DOHH2 (cell line): ENCODE results near the gene ZNF491.
A peak's percentile ranks its signal among the peaks of the same experiment; 100 is the strongest.

ENCODE experiments used
- H3F3A ChIP-seq: fragments of 200-600 bp; sonication (generic), shearing (Covaris generic); 2 replicates; pipeline ENCODE4 v1.6.0; 2016; ENCODE audit warnings: antibody characterized with exemption, mild to moderate bottlenecking; ENCODE audit not compliant: control insufficient read depth, insufficient read depth
- H3K27ac ChIP-seq: fragments of 200-600 bp; sonication (generic); 2 replicates; pipeline ENCODE4 v1.5.1; 2014; ENCODE audit warnings: low read depth, mild to moderate bottlenecking, low read length, moderate library complexity
- H3K27me3 ChIP-seq: fragments of 200-600 bp; sonication (generic); 2 replicates; pipeline ENCODE4 v1.6.1; 2014; ENCODE audit warnings: mild to moderate bottlenecking, low read length, mixed read lengths; ENCODE audit not compliant: control insufficient read depth
- H3K36me3 ChIP-seq: fragments of 200-600 bp; sonication (generic); 2 replicates; pipeline ENCODE4 v1.6.1; 2014; ENCODE audit warnings: mild to moderate bottlenecking, low read length, moderate library complexity, mixed read lengths; ENCODE audit not compliant: control insufficient read depth
- H3K4me1 ChIP-seq: fragments of 200-600 bp; sonication (generic); 2 replicates; pipeline ENCODE4 v1.6.1; 2014; ENCODE audit warnings: mild to moderate bottlenecking, low read length, mixed read lengths; ENCODE audit not compliant: control insufficient read depth
- H3K4me2 ChIP-seq: fragments of 200-600 bp; sonication (generic); 2 replicates; pipeline ENCODE4 v1.6.0; 2014; ENCODE audit warnings: mild to moderate bottlenecking, low read length, moderate library complexity
- H3K4me3 ChIP-seq: fragments of 200-600 bp; sonication (generic); 2 replicates; pipeline ENCODE4 v1.5.1; 2014; ENCODE audit warnings: mild to moderate bottlenecking, low read length, mixed read lengths
- H3K79me2 ChIP-seq: fragments of 200-600 bp; sonication (generic); 2 replicates; pipeline ENCODE4 v1.6.1; 2014; ENCODE audit warnings: mild to moderate bottlenecking, low read length, mixed read lengths; ENCODE audit not compliant: control insufficient read depth
- H3K9me2 ChIP-seq: fragments of 200-600 bp; sonication (generic); replicated peaks from 2 replicates; pipeline ENCODE4 v1.6.1; 2014; ENCODE audit warnings: mild to moderate bottlenecking, low read length, mixed read lengths; ENCODE audit not compliant: control insufficient read depth
- H3K9me3 ChIP-seq: fragments of 200-600 bp; sonication (generic); 2 replicates; pipeline ENCODE4 v1.6.1; 2014; ENCODE audit warnings: antibody characterized with exemption, low read length, mixed read lengths; ENCODE audit not compliant: control insufficient read depth, insufficient read depth
- H4K20me1 ChIP-seq: fragments of 200-600 bp; sonication (generic); 2 replicates; pipeline ENCODE4 v1.6.0; 2014; ENCODE audit warnings: low read depth, mild to moderate bottlenecking, antibody characterized with exemption, low read length, moderate library complexity; ENCODE audit not compliant: control insufficient read depth, insufficient read depth
- CTCF ChIP-seq: fragments of 200-600 bp; sonication (generic); IDR thresholded peaks from one replicate; pipeline ENCODE4 v1.5.1; 2014; ENCODE audit warnings: antibody characterized with exemption, mild to moderate bottlenecking, low read depth, low read length; ENCODE audit not compliant: poor library complexity, severe bottlenecking
- EZH2phosphoT487 ChIP-seq: fragments of 200-600 bp; sonication (generic); IDR thresholded peaks from 2 replicates; pipeline ENCODE4 v1.6.1; 2017; ENCODE audit warnings: borderline replicate concordance, mild to moderate bottlenecking, antibody characterized with exemption, low read length, moderate library complexity, mixed read lengths

ZNF491 gene

GRCh38 chr19:11806354-11807098 lies 8.2 kb downstream of the ZNF491 start:
- Histone ChIP-seq H3K4me3 (no peak overlapping the region), H3F3A (no peaks in the 10 kb centered on the region), H3K4me2 (no peak overlapping the region), H3K79me2 (no peaks in the 10 kb centered on the region), H3K4me1 (no peaks in the 10 kb centered on the region), H4K20me1 (no peaks in the 10 kb centered on the region), H3K9me2 (no peaks in the 10 kb centered on the region), H3K9me3 (peaks cover 23% of the 10 kb centered on the region), H3K27ac (no peak overlapping the region), H3K27me3 (no peaks in the 10 kb centered on the region), H3K36me3 (no peaks in the 10 kb centered on the region; the same call in 1 of the 2 replicates)
- TF ChIP-seq CTCF (no peak), EZH2phosphoT487 (no peak)

- H3K79me2 ChIP-seq: no peaks in the 10 kb centered on the region
- no peaks in the 10 kb centered on the region for H3K27me3 ChIP-seq
- H3K4me1 ChIP-seq: no peaks in the 10 kb centered on the region
- no peaks in the 10 kb centered on the region for H4K20me1 ChIP-seq
- H3K4me3 ChIP-seq: no peak overlapping the region
- H3K4me2 ChIP-seq: no peak overlapping the region
- H3K27ac ChIP-seq: no peak overlapping the region
- TF ChIP-seq CTCF (no peak), EZH2phosphoT487 (no peak)
- H3F3A ChIP-seq: no peaks in the 10 kb centered on the region
- peaks cover 23% of the 10 kb centered on the region for H3K9me3 ChIP-seq
- H3K36me3 ChIP-seq: no peaks in the 10 kb centered on the region; the same call in 1 of the 2 replicates
- no peaks in the 10 kb centered on the region for H3K9me2 ChIP-seq
Observed at GRCh38 chr19:11807099-11807380, 8.7 kb downstream of the ZNF491 start.

GRCh38 chr19:11813703-11814028 lies 15.3 kb downstream of the ZNF491 start:
- Histone ChIP-seq H3F3A (no peaks in the 10 kb centered on the region), H3K27me3 (no peaks in the 10 kb centered on the region), H3K9me3 (no peaks in the 10 kb centered on the region), H4K20me1 (no peaks in the 10 kb centered on the region), H3K36me3 (no peaks in the 10 kb centered on the region), H3K79me2 (peaks cover 8% of the 10 kb centered on the region), H3K27ac (no peak overlapping the region), H3K9me2 (no peaks in the 10 kb centered on the region), H3K4me3 (peak overlapping the region; percentile 100), H3K4me2 (peak overlapping the region; percentile 98), H3K4me1 (peaks cover 15% of the 10 kb centered on the region)
- no peak for TF ChIP-seq EZH2phosphoT487
- no peak for TF ChIP-seq CTCF
